GM23338 (cell line): ENCODE results near the gene SVOPL. TPM values are rescaled to one million over a fixed set of nuclear protein-coding genes. Genes with fewer than 3 reads are reported as not detected.

Experiments
- ATAC-seq: fragments of 200-7000 bp; cut with Tn5 transposase; 3 replicates; pipeline ENCODE4 v1.9.1; 2020
- DNase-seq: peaks from one replicate; pipeline ENCODE4 v3.0.0-alpha.2; 2015; ENCODE audit warnings: low spot score
- H2AFZ ChIP-seq: fragments of 200-600 bp; sonication (generic); 2 replicates; pipeline ENCODE4 v1.8.0; 2016; ENCODE audit warnings: antibody characterized with exemption, mild to moderate bottlenecking, moderate library complexity
- H3F3A ChIP-seq: fragments of 200-600 bp; sonication (generic); replicated peaks from 2 replicates; pipeline ENCODE4 v1.8.0; 2017; ENCODE audit warnings: antibody characterized with exemption, mixed run types, low read depth
- H3K27ac ChIP-seq: fragments of 200-600 bp; sonication (generic); 2 replicates; pipeline ENCODE4 v1.6.1; 2016; ENCODE audit warnings: low read depth
- H3K27me3 ChIP-seq: fragments of 200-600 bp; sonication (generic); 2 replicates; pipeline ENCODE4 v1.8.0; 2016; ENCODE audit warnings: mild to moderate bottlenecking, mixed run types, moderate library complexity; ENCODE audit not compliant: insufficient read depth
- H3K36me3 ChIP-seq: fragments of 200-600 bp; sonication (generic); 2 replicates; pipeline ENCODE4 v1.8.0; 2016; ENCODE audit warnings: mild to moderate bottlenecking; ENCODE audit not compliant: insufficient read depth
- H3K4me1 ChIP-seq: fragments of 200-600 bp; sonication (generic); 2 replicates; pipeline ENCODE4 v1.8.0; 2016; ENCODE audit warnings: mild to moderate bottlenecking, moderate library complexity; ENCODE audit not compliant: insufficient read depth
- H3K4me2 ChIP-seq: fragments of 200-600 bp; sonication (generic); 2 replicates; pipeline ENCODE4 v1.7.1; 2017; ENCODE audit warnings: mixed run types
- H3K4me3 ChIP-seq: fragments of 200-600 bp; sonication (generic); 2 replicates; pipeline ENCODE4 v1.6.1; 2016; ENCODE audit warnings: mixed run types
- H3K79me2 ChIP-seq: fragments of 200-600 bp; sonication (generic); replicated peaks from 2 replicates; pipeline ENCODE4 v1.8.0; 2017; ENCODE audit warnings: mild to moderate bottlenecking; ENCODE audit not compliant: insufficient read depth
- H3K9me2 ChIP-seq: fragments of 200-600 bp; sonication (generic); 2 replicates; pipeline ENCODE4 v1.8.0; 2017; ENCODE audit not compliant: insufficient read depth
- H4K20me1 ChIP-seq: fragments of 200-600 bp; sonication (generic); replicated peaks from 2 replicates; pipeline ENCODE4 v1.8.0; 2017; ENCODE audit warnings: mild to moderate bottlenecking; ENCODE audit not compliant: insufficient read depth
- H3K27ac Mint-ChIP-seq: 2 replicates; pipeline ENCODE4 v1.8.0; 2020; ENCODE audit warnings: inconsistent platforms, mild to moderate bottlenecking, moderate library complexity, mixed read lengths
- H3K27me3 Mint-ChIP-seq: 3 replicates; pipeline ENCODE4 v1.8.0; 2022; ENCODE audit warnings: low read depth, mild to moderate bottlenecking, moderate library complexity, mixed read lengths, inconsistent platforms; ENCODE audit not compliant: insufficient read depth, poor library complexity
- H3K36me3 Mint-ChIP-seq: 3 replicates; pipeline ENCODE4 v1.8.0; 2021; ENCODE audit warnings: low read depth, mild to moderate bottlenecking, inconsistent platforms, moderate library complexity, mixed read lengths
- H3K4me1 Mint-ChIP-seq: 3 replicates; pipeline ENCODE4 v1.8.0; 2020; ENCODE audit warnings: mild to moderate bottlenecking, inconsistent platforms, mixed read lengths
- H3K4me3 Mint-ChIP-seq: 3 replicates; pipeline ENCODE4 v1.8.0; 2021; ENCODE audit warnings: moderate library complexity, mild to moderate bottlenecking, inconsistent platforms, mixed read lengths
- H3K9me3 Mint-ChIP-seq: 3 replicates; pipeline ENCODE4 v1.8.0; 2020; ENCODE audit warnings: moderate library complexity, mild to moderate bottlenecking, inconsistent platforms, mixed read lengths
- CREB1 ChIP-seq: fragments of 250-450 bp; sonication (Bioruptor Pico); IDR thresholded peaks from 2 replicates; pipeline ENCODE4 v1.5.0; 2020; ENCODE audit warnings: low read depth, mild to moderate bottlenecking, moderate library complexity
- EZH2 ChIP-seq: fragments of 200-600 bp; sonication (generic); IDR thresholded peaks from one replicate; pipeline ENCODE4 v1.8.0; 2017; ENCODE audit warnings: antibody characterized with exemption, mild to moderate bottlenecking, low read depth; ENCODE audit not compliant: unreplicated experiment
- EZH2phosphoT487 ChIP-seq: fragments of 200-600 bp; sonication (generic); IDR thresholded peaks from one replicate; pipeline ENCODE4 v1.8.1; 2018; ENCODE audit warnings: antibody characterized with exemption; ENCODE audit not compliant: unreplicated experiment
- JUNB ChIP-seq: IDR thresholded peaks from one replicate; pipeline ENCODE4 v1.6.1; 2016; ENCODE audit warnings: antibody characterized with exemption; ENCODE audit not compliant: unreplicated experiment
- NANOG ChIP-seq: IDR thresholded peaks from 2 replicates; pipeline ENCODE4 v1.6.1; 2016; ENCODE audit warnings: antibody characterized with exemption, borderline replicate concordance
- POLR2AphosphoS5 ChIP-seq: IDR thresholded peaks from 2 replicates; pipeline ENCODE4 v1.6.1; 2016; ENCODE audit warnings: antibody characterized with exemption, low read depth
- STAT1 ChIP-seq: IDR thresholded peaks from one replicate; pipeline ENCODE4 v1.6.1; 2016; ENCODE audit warnings: antibody characterized with exemption; ENCODE audit not compliant: unreplicated experiment
- ZNF114 ChIP-seq: fragments of 250-450 bp; sonication (Bioruptor Pico); IDR thresholded peaks from 2 replicates; pipeline ENCODE4 v1.5.0; 2020; ENCODE audit warnings: mild to moderate bottlenecking, moderate library complexity
- polyA plus RNA-seq: library from polyadenylated mRNA; unstranded; fragments of >200 nt; fragmentation: Nextera tagmentation; extraction: Ambion mirVana; gene quantifications from 2 replicates; pipeline ENCODE4 v1.2.1, GENCODE V29; 2016
- total RNA-seq: library from RNA; depleted of rRNA; stranded (reverse); fragments of >200 nt; shearing (Covaris generic); gene quantifications from 2 replicates; pipeline ENCODE4 v1.2.3, GENCODE V29; 2014
- TF ChIP-seq, protein P1 (sequence below): IDR thresholded peaks from one replicate; pipeline ENCODE4 v1.6.1; 2018; ENCODE audit warnings: antibody characterized with exemption; ENCODE audit not compliant: unreplicated experiment
- TF ChIP-seq, protein P2 (sequence below), 2 experiments: fragments of 200-600 bp in 1 of 2; sonication (generic) in 1 of 2; conservative IDR thresholded peaks; 2 replicates each; pipeline versions ENCODE4 v1.5.1 to v1.6.1; 2016 to 2017; ENCODE audit warnings: antibody characterized with exemption in 2 of 2, low read depth in 2 of 2, mild to moderate bottlenecking in 2 of 2, moderate library complexity in 1 of 2
- TF ChIP-seq, protein P3 (sequence below): IDR thresholded peaks from 2 replicates; pipeline ENCODE4 v1.6.1; 2016; ENCODE audit warnings: antibody characterized with exemption

SVOPL gene
- total and polyA plus RNA-seq, 2 experiments from 2014 or later, result 1.4 to 2.1 TPM

DNA sequence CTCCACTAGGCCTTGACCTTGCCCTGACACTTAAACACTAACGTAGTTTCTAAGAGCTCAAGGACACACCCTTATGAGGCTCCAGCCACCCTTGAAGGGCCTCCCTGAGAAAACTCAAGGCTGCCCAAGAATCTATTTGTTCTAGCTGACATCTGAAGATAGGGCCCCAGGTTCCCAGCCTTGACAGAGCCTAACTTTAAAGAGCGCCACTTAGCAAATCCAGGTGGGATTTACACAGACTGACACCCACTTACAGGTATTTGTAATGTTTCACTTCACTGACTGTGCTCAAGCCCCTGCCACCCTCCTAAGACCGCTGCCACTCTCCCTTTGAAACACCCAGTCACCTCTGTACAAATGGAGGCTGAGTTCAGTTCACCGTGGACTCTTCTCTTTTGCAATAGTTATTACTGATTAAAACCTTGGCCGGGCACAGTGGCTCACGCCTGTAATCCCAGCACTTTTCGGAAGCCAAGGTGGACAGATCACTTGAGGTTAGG is 90.4 kb downstream of the SVOPL start (continued):
- TF ChIP-seq, protein P1, sequence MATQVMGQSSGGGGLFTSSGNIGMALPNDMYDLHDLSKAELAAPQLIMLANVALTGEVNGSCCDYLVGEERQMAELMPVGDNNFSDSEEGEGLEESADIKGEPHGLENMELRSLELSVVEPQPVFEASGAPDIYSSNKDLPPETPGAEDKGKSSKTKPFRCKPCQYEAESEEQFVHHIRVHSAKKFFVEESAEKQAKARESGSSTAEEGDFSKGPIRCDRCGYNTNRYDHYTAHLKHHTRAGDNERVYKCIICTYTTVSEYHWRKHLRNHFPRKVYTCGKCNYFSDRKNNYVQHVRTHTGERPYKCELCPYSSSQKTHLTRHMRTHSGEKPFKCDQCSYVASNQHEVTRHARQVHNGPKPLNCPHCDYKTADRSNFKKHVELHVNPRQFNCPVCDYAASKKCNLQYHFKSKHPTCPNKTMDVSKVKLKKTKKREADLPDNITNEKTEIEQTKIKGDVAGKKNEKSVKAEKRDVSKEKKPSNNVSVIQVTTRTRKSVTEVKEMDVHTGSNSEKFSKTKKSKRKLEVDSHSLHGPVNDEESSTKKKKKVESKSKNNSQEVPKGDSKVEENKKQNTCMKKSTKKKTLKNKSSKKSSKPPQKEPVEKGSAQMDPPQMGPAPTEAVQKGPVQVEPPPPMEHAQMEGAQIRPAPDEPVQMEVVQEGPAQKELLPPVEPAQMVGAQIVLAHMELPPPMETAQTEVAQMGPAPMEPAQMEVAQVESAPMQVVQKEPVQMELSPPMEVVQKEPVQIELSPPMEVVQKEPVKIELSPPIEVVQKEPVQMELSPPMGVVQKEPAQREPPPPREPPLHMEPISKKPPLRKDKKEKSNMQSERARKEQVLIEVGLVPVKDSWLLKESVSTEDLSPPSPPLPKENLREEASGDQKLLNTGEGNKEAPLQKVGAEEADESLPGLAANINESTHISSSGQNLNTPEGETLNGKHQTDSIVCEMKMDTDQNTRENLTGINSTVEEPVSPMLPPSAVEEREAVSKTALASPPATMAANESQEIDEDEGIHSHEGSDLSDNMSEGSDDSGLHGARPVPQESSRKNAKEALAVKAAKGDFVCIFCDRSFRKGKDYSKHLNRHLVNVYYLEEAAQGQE, result no peak
- TF ChIP-seq STAT1 (no peak), JUNB (no peak), CREB1 (CRISPR knock-in tag) (no peak), EZH2phosphoT487 (no peak), POLR2AphosphoS5 (no peak), NANOG (no peak), EZH2 (no peak)
- TF ChIP-seq, protein P2, sequence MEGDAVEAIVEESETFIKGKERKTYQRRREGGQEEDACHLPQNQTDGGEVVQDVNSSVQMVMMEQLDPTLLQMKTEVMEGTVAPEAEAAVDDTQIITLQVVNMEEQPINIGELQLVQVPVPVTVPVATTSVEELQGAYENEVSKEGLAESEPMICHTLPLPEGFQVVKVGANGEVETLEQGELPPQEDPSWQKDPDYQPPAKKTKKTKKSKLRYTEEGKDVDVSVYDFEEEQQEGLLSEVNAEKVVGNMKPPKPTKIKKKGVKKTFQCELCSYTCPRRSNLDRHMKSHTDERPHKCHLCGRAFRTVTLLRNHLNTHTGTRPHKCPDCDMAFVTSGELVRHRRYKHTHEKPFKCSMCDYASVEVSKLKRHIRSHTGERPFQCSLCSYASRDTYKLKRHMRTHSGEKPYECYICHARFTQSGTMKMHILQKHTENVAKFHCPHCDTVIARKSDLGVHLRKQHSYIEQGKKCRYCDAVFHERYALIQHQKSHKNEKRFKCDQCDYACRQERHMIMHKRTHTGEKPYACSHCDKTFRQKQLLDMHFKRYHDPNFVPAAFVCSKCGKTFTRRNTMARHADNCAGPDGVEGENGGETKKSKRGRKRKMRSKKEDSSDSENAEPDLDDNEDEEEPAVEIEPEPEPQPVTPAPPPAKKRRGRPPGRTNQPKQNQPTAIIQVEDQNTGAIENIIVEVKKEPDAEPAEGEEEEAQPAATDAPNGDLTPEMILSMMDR (conservative IDR thresholded peaks at IDR 0.05; ENCODE audit: low read depth in 2 of 2), result no peak
- TF ChIP-seq, protein P3, sequence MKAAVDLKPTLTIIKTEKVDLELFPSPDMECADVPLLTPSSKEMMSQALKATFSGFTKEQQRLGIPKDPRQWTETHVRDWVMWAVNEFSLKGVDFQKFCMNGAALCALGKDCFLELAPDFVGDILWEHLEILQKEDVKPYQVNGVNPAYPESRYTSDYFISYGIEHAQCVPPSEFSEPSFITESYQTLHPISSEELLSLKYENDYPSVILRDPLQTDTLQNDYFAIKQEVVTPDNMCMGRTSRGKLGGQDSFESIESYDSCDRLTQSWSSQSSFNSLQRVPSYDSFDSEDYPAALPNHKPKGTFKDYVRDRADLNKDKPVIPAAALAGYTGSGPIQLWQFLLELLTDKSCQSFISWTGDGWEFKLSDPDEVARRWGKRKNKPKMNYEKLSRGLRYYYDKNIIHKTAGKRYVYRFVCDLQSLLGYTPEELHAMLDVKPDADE, result no peak

DNA sequence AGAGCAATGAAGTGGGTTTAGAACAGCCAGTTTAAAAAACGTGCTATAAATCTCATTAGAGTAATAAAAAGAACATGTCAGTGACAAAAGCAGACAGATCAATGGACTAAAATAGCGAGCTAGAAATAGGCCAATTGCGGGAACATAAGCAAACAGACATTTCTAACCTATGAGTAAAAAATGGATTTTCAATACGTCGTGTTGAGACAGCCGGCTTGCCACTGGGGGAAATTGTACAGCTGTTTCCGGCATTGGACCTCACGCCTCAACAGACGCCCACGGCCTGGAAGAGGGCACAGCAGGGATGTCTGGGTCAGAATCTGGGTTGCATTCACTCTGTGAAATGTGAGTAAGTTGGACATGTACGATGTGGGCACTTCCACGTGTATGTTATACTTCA is 92.9 kb downstream of the SVOPL start:
- H3K4me1 Mint-ChIP-seq, result peaks cover 6% of the 10 kb centered on the region; the same call in 2 of the 3 replicates
- no peak overlapping the region for H3K4me3 Mint-ChIP-seq
- Histone ChIP-seq H3K9me2 (no peaks in the 10 kb centered on the region), H3F3A (no peaks in the 10 kb centered on the region), H3K4me2 (no peak overlapping the region), H3K4me3 (no peak overlapping the region), H3K27ac (no peak overlapping the region), H4K20me1 (no peaks in the 10 kb centered on the region), H3K36me3 (no peaks in the 10 kb centered on the region), H3K4me1 (no peaks in the 10 kb centered on the region), H2AFZ (no peak overlapping the region), H3K79me2 (no peaks in the 10 kb centered on the region), H3K27me3 (no peaks in the 10 kb centered on the region)
- H3K9me3 Mint-ChIP-seq, result peaks cover 27% of the 10 kb centered on the region; the same call in 2 of the 3 replicates
- TF ChIP-seq EZH2, result no peak
- no peak for TF ChIP-seq ZNF114 (CRISPR knock-in tag)
- no peak for DNase-seq
- no peak for ATAC-seq
- H3K27ac Mint-ChIP-seq, result no peak overlapping the region
- peaks cover 23% of the 10 kb centered on the region for H3K36me3 Mint-ChIP-seq
- H3K27me3 Mint-ChIP-seq, result peaks cover 8% of the 10 kb centered on the region
